Testis (tissue), 2 donors: Measurements from ENCODE around the gene ATXN7L1.

ENCODE experiments used
- CTCF ChIP-seq, 3 experiments: fragments of 450-650 bp in 2 of 3; fragments of 200-600 bp in 1 of 3; sonication (generic) in 1 of 3; IDR thresholded peaks; one replicate each; pipeline ENCODE4 v1.5.1; 2016 to 2019; ENCODE audit warnings: antibody characterized with exemption in 3 of 3, mild to moderate bottlenecking in 2 of 3, moderate library complexity in 1 of 3
- POLR2A ChIP-seq: fragments of 450-650 bp; IDR thresholded peaks from one replicate; pipeline ENCODE4 v1.6.1; 2017; ENCODE audit warnings: antibody characterized with exemption, mild to moderate bottlenecking, moderate library complexity

DNA sequence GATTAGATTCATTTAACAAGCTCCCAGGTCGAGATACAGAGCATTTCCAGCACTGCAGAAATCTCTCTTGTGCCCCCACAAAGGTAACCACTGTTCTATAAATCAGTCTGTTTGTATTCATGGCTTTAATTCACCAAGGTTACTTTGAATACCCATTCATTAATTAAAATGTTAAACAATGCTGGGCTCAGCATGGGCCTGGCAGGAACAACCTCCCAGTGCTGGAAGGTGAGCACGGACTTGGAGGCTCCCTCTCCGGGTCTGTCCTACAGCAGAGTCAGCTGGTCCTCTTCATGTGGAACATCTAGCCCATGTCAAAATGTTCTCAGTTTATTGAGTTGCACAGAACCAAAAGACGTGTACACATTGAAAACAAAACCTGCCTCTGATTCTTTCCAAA lies 279.5 kb downstream of the ATXN7L1 start:
- TF ChIP-seq CTCF (IDR thresholded peaks at IDR 0.05) (no peak), POLR2A (no peak)
